RKO (cell line): ENCODE data around the gene TICAM1.

Experiments
- DNase-seq: peaks from one replicate; pipeline ENCODE4 v3.0.0-alpha.2; 2016; ENCODE audit warnings: low spot score

TICAM1 gene

DNA sequence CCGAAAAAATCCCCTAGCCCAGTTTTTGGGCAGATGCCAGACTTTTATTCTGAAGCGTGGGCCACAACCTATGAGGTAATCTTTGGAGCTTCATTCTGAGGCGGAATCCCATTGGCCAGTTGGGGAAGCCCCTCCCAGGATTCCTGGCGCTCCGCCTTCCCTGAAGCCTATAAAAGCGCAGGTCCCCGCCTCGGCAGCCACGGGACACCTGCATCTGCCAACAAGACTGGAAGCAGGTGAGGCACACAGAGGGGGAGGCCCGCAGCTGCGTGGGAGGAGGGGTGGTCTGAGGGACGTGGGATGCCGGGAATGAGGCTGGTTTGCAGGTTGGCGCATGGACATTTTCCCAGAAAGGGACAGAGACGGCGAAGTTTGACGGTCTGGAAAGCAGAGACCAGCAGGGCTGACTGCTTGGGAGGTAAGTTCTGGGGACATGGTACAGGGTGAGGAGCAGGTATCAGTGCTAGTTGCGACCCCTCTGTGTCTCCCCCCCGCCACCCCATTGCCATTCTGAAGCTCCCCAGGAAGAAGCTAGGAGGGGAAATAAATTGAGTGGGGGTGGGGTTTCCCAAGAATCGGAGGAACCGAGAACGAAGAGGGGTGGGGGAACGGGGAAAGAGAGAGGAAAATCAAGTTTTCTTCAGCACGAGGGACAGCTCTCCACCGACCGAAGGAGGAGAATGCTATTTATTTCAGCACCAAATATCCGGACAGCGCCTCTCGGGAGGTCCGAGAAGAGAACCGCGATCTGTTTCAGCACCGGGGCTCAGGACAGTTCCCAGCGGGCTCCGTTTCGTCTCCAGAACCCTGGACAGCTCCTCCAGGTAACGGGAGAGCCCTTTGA is 62.4 kb downstream of the TICAM1 start:
- DNase-seq = peak; percentile 88
